HS-27A (cell line): ENCODE measurements around the gene JAG2.

Source experiments
- DNase-seq: peaks from one replicate; pipeline ENCODE4 v3.0.0-alpha.2; 2012; ENCODE audit warnings: low read depth, missing footprints

The JAG2 gene

GRCh38 chr14:105182296-105183020 lies 13.9 kb upstream of the JAG2 start:
- no peak for DNase-seq

- DNase-seq: no peak
Measured at GRCh38 chr14:105181549-105182295, 13.1 kb upstream of the JAG2 start.

- DNase-seq: no peak
Measured at GRCh38 chr14:105180592-105181548, 12.3 kb upstream of the JAG2 start, which contains the start of gene NUDT14. NUDT14 (minus strand) TSS chr14:105181312; CDS start chr14:105181209, 103 bp downstream.

GRCh38 chr14:105179191-105179590 lies 10.6 kb upstream of the JAG2 start:
- DNase-seq: no peak

GRCh38 chr14:105178868-105179140 lies 10.2 kb upstream of the JAG2 start:
- no peak for DNase-seq

GRCh38 chr14:105178069-105178867 lies 9.7 kb upstream of the JAG2 start:
- no peak for DNase-seq

- no peak for DNase-seq
Measured at GRCh38 chr14:105177082-105177481, 8.5 kb upstream of the JAG2 start.

GRCh38 chr14:105176513-105176912 lies 7.9 kb upstream of the JAG2 start:
- DNase-seq: no peak

GRCh38 chr14:105173901-105174894 lies 5.6 kb upstream of the JAG2 start:
- no peak for DNase-seq

GRCh38 chr14:105173145-105173544 lies 4.6 kb upstream of the JAG2 start:
- no peak for DNase-seq

GRCh38 chr14:105172476-105172875 lies 3.9 kb upstream of the JAG2 start:
- DNase-seq: no peak

- no peak for DNase-seq
Measured at GRCh38 chr14:105171004-105171673, 2.6 kb upstream of the JAG2 start.

- no peak for DNase-seq
Measured at GRCh38 chr14:105169776-105170655, 1.4 kb upstream of the JAG2 start.

GRCh38 chr14:105168979-105169507 lies 467 bp upstream of the JAG2 start:
- no peak for DNase-seq

- DNase-seq: no peak
Measured at GRCh38 chr14:105168093-105168420, 519 bp downstream of the JAG2 start.

- DNase-seq: no peak
Measured at GRCh38 chr14:105167303-105168092, 1.1 kb downstream of the JAG2 start.

GRCh38 chr14:105166571-105167302 lies 1.8 kb downstream of the JAG2 start:
- DNase-seq: no peak
